Liver (tissue), 3 donors: ENCODE data around the gene IPO9.
A peak's percentile ranks its signal among the peaks of the same experiment; 100 is the strongest.

ENCODE experiments used
- FOXA1 ChIP-seq: IDR thresholded peaks from 2 replicates; pipeline ENCODE4 v1.6.1; 2016; ENCODE audit warnings: antibody characterized with exemption
- HNF4G ChIP-seq: IDR thresholded peaks from 2 replicates; pipeline ENCODE4 v1.6.1; 2016; ENCODE audit warnings: antibody characterized with exemption
- RAD21 ChIP-seq, 2 donors: IDR thresholded peaks; 2 replicates each; pipeline ENCODE4 v1.6.1; 2016; ENCODE audit warnings: antibody characterized with exemption in 2 of 2, mild to moderate bottlenecking in 2 of 2
- TAF1 ChIP-seq: conservative IDR thresholded peaks from 2 replicates; pipeline ENCODE4 v1.6.1; 2016; ENCODE audit warnings: antibody characterized with exemption, mild to moderate bottlenecking
- YY1 ChIP-seq: IDR thresholded peaks from 2 replicates; pipeline ENCODE4 v1.6.1; 2016; ENCODE audit warnings: antibody characterized with exemption, mild to moderate bottlenecking
- TF ChIP-seq, protein P1 (sequence below): IDR thresholded peaks from 2 replicates; pipeline ENCODE4 v1.6.1; 2016; ENCODE audit warnings: antibody characterized with exemption, mild to moderate bottlenecking
- TF ChIP-seq, protein P2 (sequence below): fragments of 150-350 bp; IDR thresholded peaks from 2 replicates; pipeline ENCODE4 v1.5.1; 2017; ENCODE audit warnings: improper control_type of control experiment, low read depth, low read length; ENCODE audit not compliant: missing input control
- TF ChIP-seq, protein P3 (sequence below): IDR thresholded peaks from 2 replicates; pipeline ENCODE4 v1.6.1; 2016; ENCODE audit warnings: antibody characterized with exemption
- donor health status: healthy.
- donor health status: healthy.

DNA sequence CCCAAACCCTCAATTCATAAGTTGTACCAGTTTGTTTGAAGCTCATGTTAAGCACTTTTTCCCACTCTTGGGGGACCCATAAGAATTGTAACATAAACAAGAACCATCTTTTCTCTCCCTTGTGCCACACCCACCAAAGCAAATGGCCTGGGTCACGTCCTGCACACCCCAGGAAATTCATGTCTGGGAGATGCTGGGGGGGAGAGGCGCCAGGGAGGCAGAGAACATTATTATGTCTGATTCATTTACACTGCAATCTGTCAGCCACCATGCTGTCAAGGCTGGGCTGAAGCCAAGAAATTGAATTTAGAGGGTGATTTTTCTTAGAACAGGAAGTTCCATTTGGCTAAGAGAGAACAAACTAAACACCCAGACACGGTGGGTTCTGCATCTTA lies 37.2 kb upstream of the IPO9 start:
- TF ChIP-seq, protein P1, sequence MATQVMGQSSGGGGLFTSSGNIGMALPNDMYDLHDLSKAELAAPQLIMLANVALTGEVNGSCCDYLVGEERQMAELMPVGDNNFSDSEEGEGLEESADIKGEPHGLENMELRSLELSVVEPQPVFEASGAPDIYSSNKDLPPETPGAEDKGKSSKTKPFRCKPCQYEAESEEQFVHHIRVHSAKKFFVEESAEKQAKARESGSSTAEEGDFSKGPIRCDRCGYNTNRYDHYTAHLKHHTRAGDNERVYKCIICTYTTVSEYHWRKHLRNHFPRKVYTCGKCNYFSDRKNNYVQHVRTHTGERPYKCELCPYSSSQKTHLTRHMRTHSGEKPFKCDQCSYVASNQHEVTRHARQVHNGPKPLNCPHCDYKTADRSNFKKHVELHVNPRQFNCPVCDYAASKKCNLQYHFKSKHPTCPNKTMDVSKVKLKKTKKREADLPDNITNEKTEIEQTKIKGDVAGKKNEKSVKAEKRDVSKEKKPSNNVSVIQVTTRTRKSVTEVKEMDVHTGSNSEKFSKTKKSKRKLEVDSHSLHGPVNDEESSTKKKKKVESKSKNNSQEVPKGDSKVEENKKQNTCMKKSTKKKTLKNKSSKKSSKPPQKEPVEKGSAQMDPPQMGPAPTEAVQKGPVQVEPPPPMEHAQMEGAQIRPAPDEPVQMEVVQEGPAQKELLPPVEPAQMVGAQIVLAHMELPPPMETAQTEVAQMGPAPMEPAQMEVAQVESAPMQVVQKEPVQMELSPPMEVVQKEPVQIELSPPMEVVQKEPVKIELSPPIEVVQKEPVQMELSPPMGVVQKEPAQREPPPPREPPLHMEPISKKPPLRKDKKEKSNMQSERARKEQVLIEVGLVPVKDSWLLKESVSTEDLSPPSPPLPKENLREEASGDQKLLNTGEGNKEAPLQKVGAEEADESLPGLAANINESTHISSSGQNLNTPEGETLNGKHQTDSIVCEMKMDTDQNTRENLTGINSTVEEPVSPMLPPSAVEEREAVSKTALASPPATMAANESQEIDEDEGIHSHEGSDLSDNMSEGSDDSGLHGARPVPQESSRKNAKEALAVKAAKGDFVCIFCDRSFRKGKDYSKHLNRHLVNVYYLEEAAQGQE: no peak
- TF ChIP-seq, protein P2, sequence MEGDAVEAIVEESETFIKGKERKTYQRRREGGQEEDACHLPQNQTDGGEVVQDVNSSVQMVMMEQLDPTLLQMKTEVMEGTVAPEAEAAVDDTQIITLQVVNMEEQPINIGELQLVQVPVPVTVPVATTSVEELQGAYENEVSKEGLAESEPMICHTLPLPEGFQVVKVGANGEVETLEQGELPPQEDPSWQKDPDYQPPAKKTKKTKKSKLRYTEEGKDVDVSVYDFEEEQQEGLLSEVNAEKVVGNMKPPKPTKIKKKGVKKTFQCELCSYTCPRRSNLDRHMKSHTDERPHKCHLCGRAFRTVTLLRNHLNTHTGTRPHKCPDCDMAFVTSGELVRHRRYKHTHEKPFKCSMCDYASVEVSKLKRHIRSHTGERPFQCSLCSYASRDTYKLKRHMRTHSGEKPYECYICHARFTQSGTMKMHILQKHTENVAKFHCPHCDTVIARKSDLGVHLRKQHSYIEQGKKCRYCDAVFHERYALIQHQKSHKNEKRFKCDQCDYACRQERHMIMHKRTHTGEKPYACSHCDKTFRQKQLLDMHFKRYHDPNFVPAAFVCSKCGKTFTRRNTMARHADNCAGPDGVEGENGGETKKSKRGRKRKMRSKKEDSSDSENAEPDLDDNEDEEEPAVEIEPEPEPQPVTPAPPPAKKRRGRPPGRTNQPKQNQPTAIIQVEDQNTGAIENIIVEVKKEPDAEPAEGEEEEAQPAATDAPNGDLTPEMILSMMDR: no peak
- TF ChIP-seq RAD21 (IDR thresholded peaks at IDR 0.05) (no peak), TAF1 (no peak), FOXA1 (no peak), HNF4G (no peak), YY1 (peak; percentile 11)
- TF ChIP-seq, protein P3, sequence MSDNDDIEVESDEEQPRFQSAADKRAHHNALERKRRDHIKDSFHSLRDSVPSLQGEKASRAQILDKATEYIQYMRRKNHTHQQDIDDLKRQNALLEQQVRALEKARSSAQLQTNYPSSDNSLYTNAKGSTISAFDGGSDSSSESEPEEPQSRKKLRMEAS: no peak
